Parathyroid adenoma (tissue), 2 donors: ENCODE results near the gene TMEM39A.

Experiments
- H2AFZ ChIP-seq: fragments of 300-600 bp; sonication (generic); one replicate; pipeline ENCODE4 v1.7.0; 2017; ENCODE audit warnings: antibody characterized with exemption, mild to moderate bottlenecking
- H3K27ac ChIP-seq: fragments of 300-600 bp; sonication (generic); one replicate; pipeline ENCODE4 v1.7.0; 2017
- H3K27me3 ChIP-seq: fragments of 300-600 bp; sonication (generic); one replicate; pipeline ENCODE4 v1.7.0; 2017; ENCODE audit warnings: low read length; ENCODE audit not compliant: control insufficient read depth, insufficient read depth
- H3K36me3 ChIP-seq: fragments of 300-600 bp; sonication (generic); one replicate; pipeline ENCODE4 v1.7.0; 2017; ENCODE audit warnings: low read length; ENCODE audit not compliant: control insufficient read depth, insufficient read depth
- H3K4me1 ChIP-seq: fragments of 300-600 bp; sonication (generic); one replicate; pipeline ENCODE4 v1.7.0; 2017; ENCODE audit warnings: control low read depth
- H3K4me2 ChIP-seq: fragments of 300-600 bp; sonication (generic); one replicate; pipeline ENCODE4 v1.7.0; 2017; ENCODE audit warnings: low read length
- H3K4me3 ChIP-seq: fragments of 300-600 bp; sonication (generic); one replicate; pipeline ENCODE4 v1.7.0; 2017; ENCODE audit warnings: low read depth, low read length
- H3K79me2 ChIP-seq: fragments of 300-600 bp; sonication (generic); one replicate; pipeline ENCODE4 v1.7.0; 2017; ENCODE audit warnings: control low read depth
- H3K9ac ChIP-seq: fragments of 300-600 bp; sonication (generic); one replicate; pipeline ENCODE4 v1.7.0; 2017; ENCODE audit warnings: mild to moderate bottlenecking
- H3K9me3 ChIP-seq: fragments of 300-600 bp; sonication (generic); one replicate; pipeline ENCODE4 v1.7.0; 2017; ENCODE audit warnings: low read length; ENCODE audit not compliant: control insufficient read depth
- TF ChIP-seq, protein P1 (sequence below): fragments of 300-600 bp; sonication (generic); IDR thresholded peaks from one replicate; pipeline ENCODE4 v1.7.0; 2017; ENCODE audit warnings: antibody characterized with exemption, mild to moderate bottlenecking
- donor health status: primary hyperparathyroidism.

The TMEM39A gene

DNA sequence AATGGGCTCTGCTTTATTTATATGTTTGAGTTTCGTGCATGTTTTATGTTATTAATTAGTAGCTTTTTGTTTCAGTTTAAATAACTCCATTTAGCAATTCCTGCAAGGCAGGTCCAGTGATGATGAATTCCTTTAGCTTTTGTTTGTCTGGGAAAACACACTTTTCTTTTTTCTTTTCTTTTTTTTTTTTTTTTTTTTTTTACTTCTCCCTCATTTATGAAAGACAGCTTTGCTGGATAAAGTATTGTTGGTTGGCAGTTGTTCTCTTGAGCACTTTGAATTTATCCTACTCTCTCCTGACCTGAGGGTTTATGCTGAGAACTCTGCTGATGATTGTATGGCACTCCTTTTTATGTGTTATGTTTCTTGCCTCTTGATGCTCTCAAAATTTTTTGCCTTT, 35.7 kb downstream of the TMEM39A start:
- Histone ChIP-seq H3K9ac (no peak overlapping the region), H3K4me3 (no peak overlapping the region), H3K4me1 (no peaks in the 10 kb centered on the region), H2AFZ (no peak overlapping the region), H3K27me3 (no peaks in the 10 kb centered on the region), H3K4me2 (no peak overlapping the region), H3K9me3 (peaks cover 9% of the 10 kb centered on the region), H3K27ac (no peak overlapping the region), H3K79me2 (no peaks in the 10 kb centered on the region), H3K36me3 (peaks cover 7% of the 10 kb centered on the region)
- TF ChIP-seq, protein P1, sequence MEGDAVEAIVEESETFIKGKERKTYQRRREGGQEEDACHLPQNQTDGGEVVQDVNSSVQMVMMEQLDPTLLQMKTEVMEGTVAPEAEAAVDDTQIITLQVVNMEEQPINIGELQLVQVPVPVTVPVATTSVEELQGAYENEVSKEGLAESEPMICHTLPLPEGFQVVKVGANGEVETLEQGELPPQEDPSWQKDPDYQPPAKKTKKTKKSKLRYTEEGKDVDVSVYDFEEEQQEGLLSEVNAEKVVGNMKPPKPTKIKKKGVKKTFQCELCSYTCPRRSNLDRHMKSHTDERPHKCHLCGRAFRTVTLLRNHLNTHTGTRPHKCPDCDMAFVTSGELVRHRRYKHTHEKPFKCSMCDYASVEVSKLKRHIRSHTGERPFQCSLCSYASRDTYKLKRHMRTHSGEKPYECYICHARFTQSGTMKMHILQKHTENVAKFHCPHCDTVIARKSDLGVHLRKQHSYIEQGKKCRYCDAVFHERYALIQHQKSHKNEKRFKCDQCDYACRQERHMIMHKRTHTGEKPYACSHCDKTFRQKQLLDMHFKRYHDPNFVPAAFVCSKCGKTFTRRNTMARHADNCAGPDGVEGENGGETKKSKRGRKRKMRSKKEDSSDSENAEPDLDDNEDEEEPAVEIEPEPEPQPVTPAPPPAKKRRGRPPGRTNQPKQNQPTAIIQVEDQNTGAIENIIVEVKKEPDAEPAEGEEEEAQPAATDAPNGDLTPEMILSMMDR, result no peak

DNA sequence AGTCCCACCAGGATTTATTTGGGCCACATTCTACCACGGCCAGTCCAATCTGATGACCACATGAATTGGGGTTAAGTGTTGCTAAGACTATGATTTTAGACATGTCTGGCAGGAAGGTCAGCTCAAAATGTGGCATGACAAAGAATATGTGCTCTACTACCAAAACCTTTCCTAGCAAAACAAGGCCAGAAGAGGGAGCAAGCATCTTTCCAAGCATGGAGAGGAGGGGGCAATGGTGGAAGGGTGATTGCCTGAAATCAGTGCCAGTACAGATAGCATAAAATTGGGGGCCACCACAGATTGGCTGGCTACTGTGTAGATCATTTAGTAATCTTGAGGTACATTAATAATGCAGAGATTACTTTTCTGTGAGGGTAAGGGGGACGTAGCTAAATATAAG, 43.2 kb downstream of the TMEM39A start:
- no peaks in the 10 kb centered on the region for H3K79me2 ChIP-seq
- no peak overlapping the region for H3K4me2 ChIP-seq
- H3K9me3 ChIP-seq, result no peaks in the 10 kb centered on the region
- TF ChIP-seq, protein P1, result no peak
- H3K4me1 ChIP-seq, result no peaks in the 10 kb centered on the region
- no peak overlapping the region for H2AFZ ChIP-seq
- no peak overlapping the region for H3K27ac ChIP-seq
- no peaks in the 10 kb centered on the region for H3K36me3 ChIP-seq
- H3K9ac ChIP-seq, result no peak overlapping the region
- no peak overlapping the region for H3K4me3 ChIP-seq
- H3K27me3 ChIP-seq, result no peaks in the 10 kb centered on the region

DNA sequence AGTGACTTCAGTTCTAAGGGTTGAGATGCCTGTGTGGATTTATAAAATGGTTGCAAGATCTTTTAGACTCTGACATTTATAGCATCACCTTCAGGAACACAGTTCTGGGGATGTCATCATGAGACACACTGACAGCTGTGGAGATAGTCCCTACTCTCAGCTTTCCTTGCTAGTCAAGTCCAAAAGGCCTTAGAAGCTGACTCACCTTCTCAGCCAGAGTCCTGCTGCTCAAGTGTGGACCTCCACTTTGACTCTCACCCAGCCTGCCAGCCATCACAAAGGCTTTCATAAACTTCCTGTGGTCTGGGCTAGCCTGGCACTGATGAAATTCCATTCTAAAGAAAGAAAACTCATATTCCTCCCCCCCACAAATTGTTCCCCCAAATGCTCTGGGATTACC, 44.8 kb downstream of the TMEM39A start:
- no peak overlapping the region for H2AFZ ChIP-seq
- no peaks in the 10 kb centered on the region for H3K36me3 ChIP-seq
- H3K9me3 ChIP-seq, result no peaks in the 10 kb centered on the region
- TF ChIP-seq, protein P1, result no peak
- H3K4me1 ChIP-seq, result no peaks in the 10 kb centered on the region
- H3K27ac ChIP-seq, result no peak overlapping the region
- no peak overlapping the region for H3K9ac ChIP-seq
- no peaks in the 10 kb centered on the region for H3K79me2 ChIP-seq
- no peak overlapping the region for H3K4me3 ChIP-seq
- H3K27me3 ChIP-seq, result no peaks in the 10 kb centered on the region
- H3K4me2 ChIP-seq, result no peak overlapping the region

DNA sequence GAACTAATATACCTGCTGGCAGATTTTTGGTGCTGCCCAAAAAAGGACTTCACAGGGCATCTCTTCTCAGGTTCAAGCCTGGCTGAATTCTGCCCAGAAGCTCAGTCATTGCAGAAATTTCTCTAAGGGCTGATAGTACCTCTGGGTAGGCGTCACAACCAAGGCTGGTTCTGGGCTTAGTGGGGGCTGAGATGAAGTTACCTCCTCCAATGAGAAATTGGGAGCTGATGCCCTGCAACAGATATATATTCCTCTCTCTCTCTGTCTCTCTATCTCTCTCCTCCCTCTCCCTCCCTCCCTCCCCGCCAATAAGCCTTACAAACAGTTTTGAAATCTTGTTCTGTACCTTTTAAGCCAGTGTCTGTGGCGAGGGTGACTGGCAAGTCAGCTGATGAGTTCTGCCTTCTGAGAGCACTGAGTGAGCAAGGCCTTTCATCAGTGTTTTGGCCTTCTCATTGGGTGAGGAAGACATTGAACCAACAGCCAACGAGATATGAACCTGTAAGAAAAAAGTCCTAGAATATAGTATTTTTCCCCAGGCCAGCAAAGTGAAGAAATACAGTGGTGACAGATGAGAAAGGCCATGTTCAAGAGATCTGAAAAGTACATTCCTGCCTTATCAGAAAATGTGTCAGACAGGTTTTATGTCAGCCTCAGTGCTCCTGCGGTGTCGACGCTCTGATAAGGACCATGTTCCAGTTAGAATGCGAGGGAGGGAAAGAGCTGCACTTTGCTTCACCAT, 45.5 kb downstream of the TMEM39A start:
- Histone ChIP-seq H3K36me3 (no peaks in the 10 kb centered on the region), H3K79me2 (no peaks in the 10 kb centered on the region), H2AFZ (no peak overlapping the region), H3K4me2 (no peak overlapping the region), H3K4me1 (no peaks in the 10 kb centered on the region), H3K9ac (no peak overlapping the region), H3K9me3 (no peaks in the 10 kb centered on the region), H3K4me3 (no peak overlapping the region), H3K27ac (no peak overlapping the region), H3K27me3 (no peaks in the 10 kb centered on the region)
- TF ChIP-seq, protein P1, result no peak

DNA sequence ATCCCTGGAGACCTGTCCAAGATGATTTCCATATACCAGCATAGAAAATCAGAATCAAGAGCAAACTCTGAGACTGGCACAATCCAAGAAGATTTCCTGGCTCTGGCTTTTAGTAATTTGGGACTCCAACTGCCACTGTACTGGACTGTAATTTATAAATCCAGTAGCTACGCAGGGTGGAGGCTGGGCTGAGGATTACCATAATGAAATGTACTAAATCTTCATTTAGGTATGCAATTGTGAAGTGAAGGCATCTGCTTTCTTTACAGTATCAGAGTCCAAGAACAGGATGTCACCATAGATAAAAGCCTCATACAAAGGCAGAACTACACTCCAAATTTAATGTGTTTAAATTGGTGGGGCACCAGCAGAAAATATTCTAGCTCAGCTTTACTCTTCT, 46.5 kb downstream of the TMEM39A start:
- no peak overlapping the region for H2AFZ ChIP-seq
- no peaks in the 10 kb centered on the region for H3K27me3 ChIP-seq
- no peaks in the 10 kb centered on the region for H3K36me3 ChIP-seq
- H3K27ac ChIP-seq, result no peak overlapping the region
- no peaks in the 10 kb centered on the region for H3K9me3 ChIP-seq
- H3K79me2 ChIP-seq, result no peaks in the 10 kb centered on the region
- no peak overlapping the region for H3K9ac ChIP-seq
- H3K4me3 ChIP-seq, result no peak overlapping the region
- H3K4me1 ChIP-seq, result no peaks in the 10 kb centered on the region
- TF ChIP-seq, protein P1, result no peak
- no peak overlapping the region for H3K4me2 ChIP-seq
